ENCODE data around the gene FOXP1. TPM values are rescaled to one million over a fixed set of nuclear protein-coding genes. Genes with fewer than 3 reads are reported as not detected.

FOXP1 gene
- total and polyA plus RNA-seq, 2 of the 13 experiments (the other 11 are each of a cell fraction or from before 2014, with no cell fraction given), result 40.4 to 59.0 TPM

GRCh38 chr3:71520161-71521020 lies 63.1 kb downstream of the FOXP1 start:
- peaks cover 4% of the 10 kb centered on the region for H4K20me1 ChIP-seq (ENCODE audit: insufficient read depth, low read length)
- 97% methylated on average over 10 of the region's 10 CpGs for WGBS (ENCODE audit: low lambda C conversion rate)
- no peak overlapping the region for H2AFZ ChIP-seq (ENCODE audit: low read length)
- no peak for DNase-seq (ENCODE audit: low spot score)
- FAIRE-seq, result no peak
- H3K4me3 ChIP-seq (replicated peaks in 1 of 3; ENCODE audit: insufficient read depth in 1 of 3, low read depth in 2 of 3, low read length in 3 of 3), result no peak overlapping the region
- no TSS peak for BruUV-seq (replicated peaks)
- H3K4me2 ChIP-seq (ENCODE audit: low read depth, low read length), result no peak overlapping the region
- intact Hi-C loops (cut with micrococcal nuclease; ENCODE audit: unreplicated experiment), result no loop called here
- peaks cover 28% of the 10 kb centered on the region for H3K79me2 ChIP-seq (ENCODE audit: insufficient read depth, low read length)
- peaks cover 25% of the 10 kb centered on the region for H3K4me1 ChIP-seq (ENCODE audit: insufficient read depth, low read length)
- peaks cover 2 to 10% of the 10 kb centered on the region in 2 experiments; a peak in 3 of 5 replicates for H3K36me3 ChIP-seq (replicated peaks in 1 of 2; ENCODE audit: control insufficient read depth in 1 of 2, insufficient read depth in 2 of 2, low read length in 2 of 2)
- no peak overlapping the region for H3K27ac ChIP-seq (ENCODE audit: extremely low read length, insufficient read depth, low read length)
- no peak overlapping the region for H3K9ac ChIP-seq (ENCODE audit: insufficient read depth, low read depth, low read length)
- POLR2A ChIA-PET, result interaction anchor here (0.7 kb wide), 1 partner anchor 63 kb away, joined by 3 read pairs; the partner anchor contains the start of gene FOXP1
- no peak for ATAC-seq
- no peaks in the 10 kb centered on the region for H3K27me3 ChIP-seq (ENCODE audit: control insufficient read depth in 1 of 2, insufficient read depth in 2 of 2, low read length in 2 of 2)
- H3K9me3 ChIP-seq (ENCODE audit: low read length), result no peaks in the 10 kb centered on the region
- CTCF ChIA-PET (ENCODE audit: low intra/inter-chr PET ratio, low total read pairs), result no interaction called here
- in situ Hi-C loops (cut with HindIII; ENCODE audit: extremely low pct_ligation_motif_present, low pct_unique_long_range_greater_than_20kb), result no loop called here
- no peak for TF ChIP-seq IRX3 (CRISPR knock-in tag; IDR thresholded peaks at IDR 0.05; ENCODE audit: borderline replicate concordance, low read depth)
- TF ChIP-seq PAWR (CRISPR knock-in tag; IDR thresholded peaks at IDR 0.05; ENCODE audit: borderline replicate concordance), result no peak
- TF ChIP-seq MED8 (CRISPR knock-in tag; IDR thresholded peaks at IDR 0.05; ENCODE audit: insufficient replicate concordance), result no peak
- TF ChIP-seq NFYC (CRISPR knock-in tag; IDR thresholded peaks at IDR 0.05), result no peak
- TF ChIP-seq THAP7 (CRISPR knock-in tag; IDR thresholded peaks at IDR 0.05), result no peak
- TF ChIP-seq PPARG (CRISPR knock-in tag; conservative IDR thresholded peaks at IDR 0.05), result no peak
- TF ChIP-seq ZNF451 (CRISPR knock-in tag; IDR thresholded peaks at IDR 0.05), result no peak
- TF ChIP-seq ZNF10 (CRISPR knock-in tag; IDR thresholded peaks at IDR 0.05; ENCODE audit: borderline replicate concordance, low read depth), result no peak
- TF ChIP-seq TOPORS (CRISPR knock-in tag; IDR thresholded peaks at IDR 0.05), result no peak
- TF ChIP-seq JUN (CRISPR knock-in tag; IDR thresholded peaks at IDR 0.05), result no peak
- no peak for TF ChIP-seq ZBTB44 (CRISPR knock-in tag; IDR thresholded peaks at IDR 0.05)
- TF ChIP-seq PHF21A (CRISPR knock-in tag; IDR thresholded peaks at IDR 0.05), result no peak
- no peak for TF ChIP-seq ZNF574 (CRISPR knock-in tag; IDR thresholded peaks at IDR 0.05)
- no peak for TF ChIP-seq ZNF34 (CRISPR knock-in tag; IDR thresholded peaks at IDR 0.05; ENCODE audit: borderline replicate concordance)
- no peak for TF ChIP-seq ZBTB8A (CRISPR knock-in tag; IDR thresholded peaks at IDR 0.05; ENCODE audit: borderline replicate concordance, low read depth)
- TF ChIP-seq TEF (CRISPR knock-in tag; IDR thresholded peaks at IDR 0.05), result no peak
- no peak for TF ChIP-seq ZBTB14 (CRISPR knock-in tag; IDR thresholded peaks at IDR 0.05)
